HG03064 (cell line): ENCODE data around the gene FXYD7.

Source experiments
- ATAC-seq: cut with Tn5 transposase; IDR thresholded peaks from one replicate; pipeline ENCODE4 v1.9.1; 2021; ENCODE audit warnings: low read depth; ENCODE audit not compliant: unreplicated experiment

FXYD7 gene

DNA sequence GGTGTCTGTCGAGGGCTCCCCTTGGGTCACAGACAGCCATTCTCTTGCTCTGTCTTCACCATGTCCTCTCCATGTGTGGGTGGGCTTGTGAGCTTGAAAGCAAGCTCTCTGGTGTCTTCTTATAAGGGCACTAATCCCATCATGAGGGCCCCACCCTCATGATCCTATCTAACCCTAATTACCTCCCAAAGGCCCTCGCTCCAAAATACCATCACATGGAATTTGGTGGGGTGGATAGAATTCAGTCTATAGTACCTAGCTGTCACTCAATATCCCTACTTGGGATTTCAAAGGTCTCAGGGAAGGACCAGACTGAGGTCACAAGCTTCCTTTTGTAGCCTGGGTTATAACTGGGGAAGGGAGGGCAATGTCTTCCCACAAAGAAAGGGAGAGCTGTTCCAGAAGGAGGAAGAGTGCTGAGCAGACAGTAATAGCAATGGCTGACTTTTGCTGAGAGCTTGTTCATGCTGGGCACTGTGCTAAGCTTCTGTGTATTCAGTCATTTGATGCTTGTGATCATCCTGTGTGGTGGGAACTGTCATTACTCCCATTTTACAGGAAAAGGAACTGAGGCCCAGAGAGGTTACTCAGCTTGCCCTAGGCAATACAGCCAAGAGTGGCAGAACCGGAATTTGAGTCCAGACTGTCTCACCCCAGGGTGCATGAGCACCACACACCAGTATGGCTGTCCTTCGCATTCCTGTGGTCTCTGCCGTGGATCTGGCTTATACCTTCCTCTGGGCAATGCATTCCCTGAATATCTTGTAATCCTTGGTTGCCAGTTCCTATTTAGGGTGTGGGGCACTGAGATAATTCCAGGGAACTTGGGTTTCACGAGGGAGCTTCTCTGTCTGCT is 19.6 kb downstream of the FXYD7 start:
- no peak for ATAC-seq

- no peak for ATAC-seq
Measured at GRCh38 chr19:35164418-35164817, 21.4 kb downstream of the FXYD7 start.

DNA sequence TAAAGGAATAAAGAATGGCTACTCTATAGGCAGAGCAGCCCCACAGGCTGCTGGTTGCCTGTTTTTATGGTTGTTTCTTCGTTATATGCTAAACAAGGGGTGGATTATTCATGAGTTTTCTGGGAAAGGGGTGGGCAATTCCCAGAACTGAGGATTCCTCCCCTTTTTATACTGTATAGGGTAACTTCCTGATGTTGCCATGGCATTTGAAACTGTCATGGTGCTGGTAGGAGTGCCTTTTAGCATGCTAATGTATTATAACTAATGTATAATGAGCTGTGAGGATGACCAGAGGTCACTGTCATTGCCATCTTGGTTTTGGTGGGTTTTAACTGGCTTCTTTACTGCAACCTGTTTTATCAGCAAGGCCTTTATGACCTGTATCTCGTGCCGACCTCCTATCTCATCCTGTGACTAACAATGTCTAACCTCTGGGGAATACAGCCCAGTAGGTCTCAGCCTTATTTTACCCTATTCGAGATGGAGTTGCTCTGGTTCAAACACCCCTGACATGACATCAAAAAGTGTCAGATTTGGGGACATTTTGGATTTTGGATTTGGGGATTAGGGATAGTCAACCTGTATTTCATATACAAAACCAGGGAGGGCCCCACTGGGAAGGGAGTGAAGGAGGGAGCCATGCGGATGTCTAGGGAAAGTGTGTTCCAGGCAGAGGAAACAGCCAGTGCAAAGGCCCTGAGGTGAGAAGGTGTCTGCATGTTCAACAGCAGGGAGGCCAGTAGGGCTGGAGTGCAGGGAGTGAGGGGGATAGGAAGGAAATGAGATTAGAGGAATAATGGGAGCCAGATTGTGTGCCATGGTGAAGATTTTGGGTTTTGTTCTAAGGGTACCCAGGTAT is 22.4 kb downstream of the FXYD7 start:
- ATAC-seq, result no peak

GRCh38 chr19:35166100-35167063 is 23.3 kb downstream of the FXYD7 start:
- no peak for ATAC-seq

- no peak for ATAC-seq
Measured at GRCh38 chr19:35167251-35168119, 24.4 kb downstream of the FXYD7 start.

GRCh38 chr19:35168196-35168595 is 25.1 kb downstream of the FXYD7 start:
- ATAC-seq, result no peak

GRCh38 chr19:35169221-35169995 is 26.4 kb downstream of the FXYD7 start:
- no peak for ATAC-seq

GRCh38 chr19:35170359-35171061 is 27.5 kb downstream of the FXYD7 start:
- ATAC-seq, result no peak

- ATAC-seq, result no peak
Measured at GRCh38 chr19:35171730-35172129, 28.7 kb downstream of the FXYD7 start.

DNA sequence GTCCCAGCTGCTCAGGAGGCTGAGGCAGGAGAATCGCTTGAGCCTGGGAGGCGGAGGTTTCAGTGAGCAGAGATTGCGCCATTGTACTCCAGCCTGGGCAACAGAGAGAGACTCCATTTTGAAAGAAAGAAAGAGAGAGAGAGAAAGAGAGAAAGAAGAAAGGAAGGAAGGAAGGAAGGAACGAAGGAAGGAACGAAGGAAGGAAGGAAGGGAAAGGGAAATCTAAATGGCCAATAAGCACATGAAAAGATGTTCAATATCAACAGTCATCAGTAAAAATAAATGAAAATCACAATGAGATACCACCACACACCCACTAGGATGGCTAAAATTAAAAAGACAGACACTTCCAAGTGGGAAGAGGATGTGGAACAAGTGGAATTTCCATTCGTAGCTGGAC is 31.2 kb downstream of the FXYD7 start:
- no peak for ATAC-seq

- no peak for ATAC-seq
Measured at GRCh38 chr19:35176181-35176570, 33.1 kb downstream of the FXYD7 start.

GRCh38 chr19:35177377-35178274 is 34.6 kb downstream of the FXYD7 start:
- ATAC-seq, result no peak

DNA sequence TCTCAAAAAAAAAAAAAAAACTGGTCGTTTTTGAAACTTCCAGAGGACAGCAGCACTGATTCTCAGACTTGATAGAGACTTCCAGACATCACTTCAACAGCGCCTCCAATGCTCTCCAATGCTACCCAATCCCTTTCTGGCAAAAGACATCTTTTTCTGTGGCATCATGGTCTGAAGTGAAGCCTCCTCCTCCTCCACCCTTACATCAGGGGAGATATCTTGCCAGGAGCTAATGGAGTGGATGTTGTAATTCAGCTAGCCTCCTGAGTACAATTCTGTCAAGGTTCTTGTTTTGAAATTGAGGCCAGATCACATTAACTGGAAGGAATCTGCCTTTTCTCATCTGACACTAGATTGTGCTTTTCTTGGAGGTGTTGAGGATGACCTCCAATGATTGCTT is 35.6 kb downstream of the FXYD7 start:
- no peak for ATAC-seq

DNA sequence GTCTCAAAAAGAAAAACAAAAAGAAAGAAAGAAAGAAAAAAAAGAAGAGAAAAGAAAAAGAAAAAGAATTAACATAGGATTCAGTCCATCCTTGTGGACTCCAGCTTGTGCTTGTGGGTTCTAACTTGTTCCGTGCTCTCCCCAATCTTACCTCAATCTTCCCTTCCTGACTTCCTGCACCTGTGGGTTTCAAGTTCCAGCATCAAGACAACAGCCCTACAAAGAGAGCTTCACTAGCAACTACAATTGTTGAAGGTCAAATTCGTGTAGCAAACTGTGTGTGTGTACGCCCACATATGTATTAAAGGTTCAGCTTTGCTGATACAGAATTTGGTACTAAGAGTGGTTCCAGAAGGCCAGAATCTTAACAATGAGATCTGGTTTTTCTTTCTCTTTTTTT is 36.8 kb downstream of the FXYD7 start:
- no peak for ATAC-seq

- no peak for ATAC-seq
Measured at GRCh38 chr19:35181387-35181786, 38.3 kb downstream of the FXYD7 start.

DNA sequence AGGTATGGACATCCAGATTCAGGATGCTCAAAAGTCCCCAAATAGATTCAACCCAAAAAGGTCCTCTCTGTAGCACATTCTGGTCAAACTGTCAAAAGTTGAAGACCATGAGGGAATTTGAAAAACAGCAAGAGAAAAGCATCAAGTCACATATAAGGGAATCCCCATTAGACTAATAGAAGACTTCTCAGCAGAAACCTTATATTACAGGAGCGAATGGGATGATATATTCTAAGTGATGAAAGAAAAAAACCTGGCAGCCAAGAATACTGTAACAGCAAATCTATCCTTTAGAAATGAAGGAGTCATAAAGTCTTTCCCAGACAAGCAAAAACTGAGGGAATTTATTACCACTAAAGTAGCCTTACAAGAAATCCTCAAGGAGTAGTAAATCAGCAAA is 41.2 kb downstream of the FXYD7 start:
- no peak for ATAC-seq

- no peak for ATAC-seq
Measured at GRCh38 chr19:35184884-35185283, 41.8 kb downstream of the FXYD7 start.
